ENCODE measurements around the gene KLK6. TPM values are rescaled to one million over a fixed set of nuclear protein-coding genes. Genes with fewer than 3 reads are reported as not detected.

KLK6 gene
- total RNA-seq, 1 donor from 2014 or later = not detected

DNA sequence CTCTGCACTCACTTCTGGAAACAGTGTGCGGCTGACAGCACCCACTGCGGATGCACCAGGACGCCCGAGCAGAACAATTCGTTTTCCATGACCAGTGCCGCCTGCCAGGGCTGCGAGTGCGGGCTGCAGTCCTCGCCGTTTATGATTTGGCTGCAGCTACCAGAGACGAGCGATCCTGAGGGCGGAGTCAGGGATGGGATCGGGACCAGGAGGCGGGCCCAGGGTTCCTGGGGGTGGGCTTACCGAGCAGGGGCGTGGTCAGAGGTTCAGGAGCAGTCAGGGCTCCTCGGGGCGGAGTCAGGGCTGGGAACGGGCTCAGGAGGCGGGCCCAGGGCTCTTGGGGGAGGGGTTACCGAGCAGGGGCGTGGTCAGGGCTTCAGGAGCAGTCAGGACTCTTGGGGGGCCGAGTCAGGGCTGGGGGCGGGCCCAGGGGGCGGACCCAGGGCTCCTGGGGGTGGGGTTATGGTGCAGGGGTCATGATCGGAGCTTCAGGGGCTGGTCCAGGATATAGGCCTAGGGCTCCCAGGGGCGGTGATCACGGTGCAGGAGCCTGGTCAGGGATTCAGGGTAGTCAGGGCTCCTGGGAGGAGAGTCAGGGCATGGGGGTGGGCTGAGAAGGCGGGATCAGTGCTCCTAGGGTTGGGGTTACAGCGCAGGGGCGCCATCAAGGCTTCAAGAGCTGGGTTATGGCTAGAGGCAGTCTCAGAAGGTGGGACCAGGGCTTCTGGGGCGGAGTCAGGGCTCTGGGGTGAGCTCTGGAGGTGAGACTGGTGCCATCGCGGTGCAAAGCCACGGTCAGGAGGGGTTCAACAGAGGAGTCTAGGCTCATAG is 59.9 kb downstream of the KLK6 start:
- Mint-ChIP-seq H3K27ac (no peak overlapping the region), H3K4me3 (peak overlapping the region; percentile 21), H3K4me1 (ENCODE audit: low read depth) (no peaks in the 10 kb centered on the region), H3K27me3 (ENCODE audit: insufficient read depth) (peaks cover 33% of the 10 kb centered on the region), H3K36me3 (ENCODE audit: low read depth) (no peaks in the 10 kb centered on the region), H3K9me3 (no peaks in the 10 kb centered on the region)
- DNase-seq (ENCODE audit: low spot score) = peak; percentile 24
- intact Hi-C loops (cut with micrococcal nuclease) = no loop called here

Other genes starting within 250 kb of the KLK6 start
- not detected in 2 replicates for gene SHANK1, start 249.8 kb downstream of the KLK6 start, total RNA-seq
- gene CLEC11A, start 246.2 kb downstream of the KLK6 start, total RNA-seq = 0.75 and 0.83 TPM in 2 replicates
- gene GPR32, start 199.1 kb downstream of the KLK6 start, total RNA-seq = not detected in 2 replicates
- gene ACP4, start 179.2 kb downstream of the KLK6 start, total RNA-seq = not detected in 2 replicates
- gene KLK1, start 145.8 kb downstream of the KLK6 start, total RNA-seq = 2.5 and 3.4 TPM in 2 replicates
- gene KLK15, start 136.0 kb downstream of the KLK6 start, total RNA-seq = not detected in 2 replicates
- not detected in 2 replicates for gene KLK3, start 114.7 kb downstream of the KLK6 start, total RNA-seq
- gene KLK2, start 96.2 kb downstream of the KLK6 start, total RNA-seq = not detected in 2 replicates
- not detected in 2 replicates for gene KLK4, start 58.2 kb downstream of the KLK6 start, total RNA-seq
- not detected in 2 replicates for gene KLK5, start 16.6 kb downstream of the KLK6 start, total RNA-seq
- gene KLK7, start 14.3 kb upstream of the KLK6 start, total RNA-seq = not detected in 2 replicates
- gene KLK8, start 32.0 kb upstream of the KLK6 start, total RNA-seq = not detected in 2 replicates
- not detected in 2 replicates for gene KLK10, start 50.1 kb upstream of the KLK6 start, total RNA-seq
- gene KLK11, start 57.0 kb upstream of the KLK6 start, total RNA-seq = not detected in 2 replicates
- not detected in 2 replicates for gene KLK12, start 65.4 kb upstream of the KLK6 start, total RNA-seq
- not detected in 2 replicates for gene KLK13, start 95.5 kb upstream of the KLK6 start, total RNA-seq
- gene KLK14, start 113.3 kb upstream of the KLK6 start, total RNA-seq = 0.64 and 1.2 TPM in 2 replicates
- 12.5 and 14.0 TPM in 2 replicates for gene CTU1, start 138.8 kb upstream of the KLK6 start, total RNA-seq
- 0.29 and 0.42 TPM in 2 replicates for gene SIGLEC9, start 155.3 kb upstream of the KLK6 start, total RNA-seq
- gene SIGLEC7, start 172.7 kb upstream of the KLK6 start, total RNA-seq = not detected in 2 replicates